KG1 (cell line): Measurements from ENCODE around the gene VPS45.
A peak's percentile ranks its signal among the peaks of the same experiment; 100 is the strongest.
"Not testable (repeated sequence)": the region's sequence is repeated elsewhere in the genome, so short reads cannot be mapped to it uniquely, and the experiment has no call there.

Experiments used
- DNase-seq: peaks from one replicate; lab custom pipeline; 2025; lab: John Stamatoyannopoulos, UW

The VPS45 gene

DNA sequence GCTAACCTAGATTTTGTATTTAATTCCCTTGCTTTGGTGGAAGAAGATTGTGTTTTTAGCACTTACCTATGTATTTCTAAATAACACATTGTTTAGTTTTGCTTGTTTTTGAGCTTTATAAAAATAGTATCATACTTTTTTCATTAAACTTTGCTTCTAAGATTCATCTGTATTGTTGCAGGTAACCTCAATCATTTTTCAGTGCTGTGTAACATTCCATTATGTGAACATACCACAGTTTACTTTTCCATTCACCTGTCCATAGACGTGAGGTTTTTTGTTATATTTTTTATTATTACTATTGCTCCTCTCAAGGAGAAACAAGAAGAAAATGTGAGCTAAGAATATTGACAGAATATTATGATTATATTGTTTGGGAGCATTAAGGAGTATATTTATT is 67.0 kb downstream of the VPS45 start:
- DNase-seq = no peak

DNA sequence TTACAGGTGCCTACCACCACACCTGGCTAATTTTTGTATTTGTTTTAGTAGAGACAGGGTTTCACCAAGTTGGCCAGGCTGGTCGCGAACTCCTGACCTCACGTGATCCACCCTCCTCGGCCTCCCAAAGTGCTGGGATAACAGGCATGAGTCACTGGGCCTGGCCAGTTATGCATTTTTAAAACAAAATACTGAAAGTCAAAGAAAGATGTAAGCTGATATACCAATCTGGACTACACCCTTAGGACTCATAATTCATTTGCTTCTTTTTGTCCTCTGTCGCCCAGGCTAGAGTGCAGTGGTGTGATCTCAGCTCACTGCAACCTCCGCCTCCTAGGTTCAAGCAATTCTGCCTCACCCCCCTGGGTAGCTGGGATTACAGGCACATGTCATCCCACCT is 67.8 kb downstream of the VPS45 start:
- not testable (repeated sequence) for DNase-seq

DNA sequence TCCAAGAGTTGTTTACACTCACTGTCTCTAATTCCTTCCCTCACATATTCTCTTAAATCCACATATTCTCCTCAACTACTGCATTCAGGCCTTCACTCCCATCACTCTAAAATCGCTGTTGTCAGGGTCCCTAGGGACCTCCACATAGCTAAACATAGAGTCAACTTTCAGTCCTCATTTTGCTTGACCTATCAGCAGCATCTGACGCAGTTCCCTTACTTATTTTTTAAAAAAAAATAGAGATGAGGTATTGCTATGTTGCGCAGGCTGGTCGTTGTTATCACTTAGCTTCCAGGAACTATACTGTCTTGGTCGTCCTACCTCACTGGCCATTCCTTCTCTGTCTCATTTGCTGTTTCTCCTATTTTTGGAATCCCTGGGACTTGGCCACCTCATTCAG is 70.5 kb downstream of the VPS45 start:
- DNase-seq = no peak

DNA sequence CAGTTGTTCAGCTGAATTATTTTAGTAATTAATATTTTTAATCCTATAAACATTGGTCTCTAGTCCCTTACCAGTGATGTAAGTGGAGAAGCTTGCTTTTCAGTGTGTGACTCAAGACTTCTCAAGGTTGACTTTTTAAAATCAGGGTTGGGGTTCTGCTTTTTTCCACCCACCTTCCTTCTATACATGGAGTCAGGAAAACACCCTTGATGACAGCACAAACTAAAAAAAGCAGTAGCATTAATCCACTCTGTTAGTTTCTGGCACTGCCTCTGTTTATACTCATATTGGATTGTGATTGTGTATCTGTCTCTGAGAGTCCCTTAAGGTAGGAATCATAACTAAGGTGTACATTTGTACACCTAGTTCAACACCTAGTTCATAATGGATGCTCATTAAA is 73.9 kb downstream of the VPS45 start:
- DNase-seq = no peak

DNA sequence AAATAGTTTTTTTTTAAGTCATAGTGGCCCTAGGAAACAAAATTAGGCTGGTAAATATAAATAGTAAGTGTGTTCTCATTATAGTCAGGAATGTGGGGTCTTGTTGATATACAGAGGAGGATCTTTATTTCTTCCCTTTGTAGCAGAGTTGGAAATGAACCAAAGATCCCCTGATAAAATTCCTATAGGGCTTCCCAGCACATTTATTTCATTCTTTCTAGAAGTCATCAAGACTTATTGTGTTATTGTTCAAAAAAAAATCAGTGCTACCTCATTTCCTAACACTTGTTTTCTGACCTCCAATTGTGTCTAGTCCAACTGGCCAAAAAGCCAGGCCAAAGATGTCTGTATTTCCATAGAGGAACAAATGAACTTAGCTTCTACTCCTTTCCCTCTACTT is 74.5 kb downstream of the VPS45 start:
- DNase-seq = no peak

DNA sequence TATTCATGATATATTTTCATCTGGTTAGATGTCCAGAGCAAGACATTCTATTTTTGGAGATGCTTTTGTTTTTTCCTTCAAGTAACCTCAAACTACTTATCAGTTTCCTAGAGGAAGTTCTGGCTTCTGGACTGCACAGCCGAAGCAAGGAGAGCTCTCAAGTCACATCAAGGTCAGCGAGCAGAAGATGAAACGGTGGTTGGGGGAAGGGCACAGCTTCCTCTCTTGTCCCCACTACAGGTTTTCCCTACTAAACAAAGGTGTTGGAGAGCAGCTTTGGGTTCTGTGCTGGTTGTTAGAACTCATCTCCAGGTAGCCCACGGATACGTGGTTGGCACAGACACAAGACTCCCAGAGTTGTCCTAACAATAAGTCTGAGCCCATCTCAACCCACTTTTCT is 77.0 kb downstream of the VPS45 start:
- peak; percentile 29 for DNase-seq

DNA sequence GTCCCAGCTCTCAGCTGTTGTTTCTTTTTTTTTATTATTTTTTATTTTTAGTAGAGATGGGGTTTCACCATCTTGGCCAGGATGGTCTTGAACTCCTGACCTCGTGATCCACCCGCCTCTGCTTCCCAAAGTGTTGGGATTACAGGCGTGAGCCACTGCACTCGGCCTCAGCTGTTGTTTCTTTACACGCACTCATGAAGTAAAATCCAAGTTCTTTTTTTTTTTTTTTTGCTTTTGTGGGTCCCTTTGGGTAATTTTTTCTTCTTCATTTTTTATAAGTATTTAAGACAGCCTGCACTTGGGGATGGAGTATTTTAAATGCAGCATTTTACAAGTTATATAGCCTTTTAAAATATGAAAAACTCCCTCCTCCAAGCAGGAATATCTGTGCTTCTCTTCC is 78.4 kb downstream of the VPS45 start:
- not testable (repeated sequence) for DNase-seq

DNA sequence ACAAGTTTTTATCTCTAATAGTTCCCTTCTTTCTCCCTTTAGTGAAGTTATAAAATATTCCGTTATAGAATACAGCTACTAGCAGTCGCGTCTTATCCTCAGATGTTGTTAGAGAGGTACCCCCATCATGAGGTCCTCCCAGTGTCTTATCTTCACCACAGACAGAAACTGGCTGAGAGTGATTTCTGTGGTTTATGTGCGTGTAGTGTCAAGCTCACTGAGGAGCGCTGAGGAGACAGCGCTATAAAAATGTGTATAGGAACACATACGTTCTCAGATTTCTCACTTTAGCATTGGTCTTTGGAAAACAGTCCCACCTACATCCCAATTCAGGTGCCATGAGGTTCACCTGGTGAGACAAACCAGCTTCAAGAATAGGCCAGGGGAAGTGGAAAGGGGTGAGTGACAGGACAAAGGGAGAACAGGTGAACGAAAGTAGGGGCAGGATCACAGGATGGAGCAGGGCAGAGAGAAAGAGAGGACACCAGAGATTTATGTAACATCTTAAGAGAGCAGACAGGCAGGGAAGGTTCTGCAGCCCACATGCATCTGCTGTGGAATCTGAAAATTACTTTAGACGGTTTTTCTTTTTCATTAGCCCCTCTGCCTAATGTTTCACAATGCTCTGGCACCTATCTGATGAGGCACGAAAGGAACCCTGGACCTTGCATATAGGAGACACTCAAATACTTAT is 79.4 kb downstream of the VPS45 start:
- no peak for DNase-seq

DNA sequence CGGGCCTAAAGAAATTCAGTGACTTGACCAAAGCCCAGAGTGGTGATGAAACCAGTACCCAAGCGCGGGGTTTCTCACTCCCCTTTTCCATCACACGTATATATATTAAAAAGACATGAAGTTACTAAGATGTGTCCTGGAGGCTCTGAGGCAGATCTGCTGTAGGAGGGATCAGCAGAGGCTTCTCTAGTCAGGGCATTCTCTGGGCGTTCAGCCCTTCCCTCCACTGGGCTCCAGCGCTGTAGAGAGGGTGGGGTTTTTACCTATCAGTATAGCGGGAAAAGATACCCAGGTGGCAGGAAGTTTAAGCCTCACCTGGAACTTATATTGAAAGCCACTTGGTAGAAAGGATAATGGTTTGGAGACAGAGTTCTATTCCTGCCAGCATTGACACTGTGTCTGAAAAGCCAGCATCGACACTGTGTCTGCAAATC is 81.3 kb downstream of the VPS45 start:
- DNase-seq = peak; percentile 33

DNA sequence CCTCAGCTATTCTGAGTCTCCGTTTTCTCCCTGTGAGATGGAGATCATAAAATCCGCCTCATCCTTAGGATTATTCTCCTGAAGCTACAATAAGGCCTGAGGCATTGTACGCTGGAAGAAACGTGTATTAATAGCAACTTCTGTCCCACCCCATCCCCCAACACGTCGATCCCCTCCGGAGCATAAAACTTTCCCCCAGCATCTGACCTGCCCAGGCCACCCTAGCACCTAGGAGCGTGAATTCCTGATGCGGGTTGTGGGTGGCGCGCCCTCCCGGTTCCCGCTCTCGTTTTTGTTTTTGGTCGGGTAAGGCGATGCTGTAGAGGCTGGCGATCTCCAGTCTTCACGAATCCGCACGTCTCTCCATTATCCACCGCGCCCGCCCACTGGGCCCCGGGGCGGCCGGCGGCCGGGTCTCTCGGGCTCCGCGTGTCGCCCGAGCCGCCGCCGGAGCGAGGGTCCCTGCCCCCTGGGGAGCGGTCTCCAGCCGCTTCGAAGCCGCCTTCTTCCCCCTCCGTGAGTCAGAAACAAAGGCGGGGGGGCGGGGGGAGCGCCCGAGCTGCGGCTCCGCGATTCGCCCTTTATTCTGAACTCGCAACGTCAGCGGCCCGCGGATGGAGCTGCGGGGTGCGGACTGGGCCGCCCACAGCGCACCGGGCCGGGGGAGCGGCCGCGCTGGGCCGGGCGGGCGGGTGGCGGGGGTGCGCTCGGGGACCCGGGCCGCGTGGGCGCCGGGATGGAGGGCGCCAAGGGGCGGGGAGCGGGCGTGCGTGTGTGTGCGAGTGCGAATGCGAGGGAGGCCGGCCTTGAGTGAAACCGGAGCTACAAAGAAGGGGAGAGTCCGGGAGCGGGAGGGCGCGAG is 81.9 kb downstream of the VPS45 start, which contains the start of gene PLEKHO1:
PLEKHO1 (plus strand) TSS at position 646 of the 862 bp plus-strand sequence. CDS start 342 bp downstream, outside the sequence.
- DNase-seq = peak; percentile 33

DNA sequence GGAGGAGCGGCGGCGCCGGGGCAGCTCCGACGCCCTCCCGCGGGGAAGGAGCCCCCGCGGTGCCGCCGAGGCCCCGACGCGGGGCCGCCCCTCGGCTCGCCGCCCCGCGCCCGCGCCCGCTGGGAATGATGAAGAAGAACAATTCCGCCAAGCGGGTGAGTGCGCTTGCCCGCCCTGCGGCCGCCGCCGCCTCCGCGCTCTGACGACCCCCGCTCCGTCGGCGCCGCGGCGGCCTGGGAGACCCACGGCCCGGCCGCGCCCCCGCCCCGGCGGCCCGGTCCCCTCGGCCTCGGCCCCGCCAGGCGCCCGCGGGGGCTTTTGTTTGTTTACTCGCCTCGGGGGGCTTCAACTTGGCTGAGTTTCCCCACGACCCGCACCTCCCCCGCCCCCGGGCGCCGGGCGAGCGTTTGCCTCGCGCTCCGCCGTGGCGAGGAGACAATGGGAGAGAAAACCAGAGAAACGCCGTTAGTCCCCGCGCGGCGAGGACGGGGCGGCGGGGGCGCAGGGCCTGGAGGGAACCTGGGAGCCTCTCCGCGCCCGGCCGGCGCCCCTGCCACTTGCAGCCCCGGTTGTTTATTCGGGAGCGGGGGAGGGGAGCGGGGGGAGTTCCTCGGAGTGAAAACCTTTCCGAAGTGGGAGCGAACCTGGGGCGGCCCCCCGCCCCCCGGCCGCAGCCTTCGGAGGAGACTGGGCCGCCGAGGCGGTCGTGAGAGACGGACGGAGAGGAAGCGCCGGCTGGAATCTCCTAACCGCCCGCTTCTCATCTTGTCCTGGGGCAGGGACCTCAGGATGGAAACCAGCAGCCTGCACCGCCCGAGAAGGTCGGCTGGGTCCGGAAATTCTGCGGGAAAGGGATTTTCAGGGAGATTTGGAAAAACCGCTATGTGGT is 82.8 kb downstream of the VPS45 start:
- DNase-seq = no peak

DNA sequence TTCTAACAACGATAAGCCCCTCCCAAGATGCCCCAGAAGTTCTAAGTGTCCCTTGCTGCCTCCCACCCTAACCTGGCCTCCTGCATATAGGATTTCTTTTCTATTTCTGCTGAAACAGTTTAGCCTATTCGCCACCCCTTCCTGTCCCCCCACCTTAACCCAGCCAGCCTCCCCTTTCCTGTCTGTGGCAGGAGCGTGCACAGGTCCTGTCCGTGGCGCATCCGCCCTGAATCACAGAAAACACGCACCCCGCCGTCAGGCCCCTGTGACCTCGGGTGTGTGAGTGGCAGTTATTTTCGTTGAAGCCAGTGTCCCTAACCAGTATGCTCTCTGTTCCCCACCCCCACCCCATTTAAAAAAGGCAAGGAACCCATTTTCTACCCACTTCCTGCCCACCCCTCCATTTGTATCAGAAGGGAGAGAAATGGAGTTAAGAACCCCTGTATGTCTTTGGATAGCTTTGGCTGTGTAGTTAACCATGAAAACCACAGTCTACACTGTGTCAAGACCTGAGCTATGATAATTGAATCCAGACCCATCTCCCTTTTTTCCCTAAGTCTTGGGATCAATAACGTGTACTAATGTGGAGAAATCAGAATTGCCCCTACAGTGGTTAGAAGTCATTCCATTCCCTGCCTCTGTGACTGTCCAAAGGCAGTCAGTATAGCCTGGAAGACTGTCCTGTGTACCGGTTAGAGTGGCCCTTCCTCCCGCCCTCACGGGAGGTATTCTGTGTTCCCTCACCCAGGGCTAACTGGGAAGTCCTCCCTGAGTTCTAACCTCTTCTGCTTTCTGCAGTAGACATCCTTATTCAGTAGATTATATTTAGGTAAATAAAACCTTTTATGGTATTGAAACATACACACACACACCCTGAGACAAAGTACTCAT is 84.0 kb downstream of the VPS45 start:
- peak; percentile 72 for DNase-seq

DNA sequence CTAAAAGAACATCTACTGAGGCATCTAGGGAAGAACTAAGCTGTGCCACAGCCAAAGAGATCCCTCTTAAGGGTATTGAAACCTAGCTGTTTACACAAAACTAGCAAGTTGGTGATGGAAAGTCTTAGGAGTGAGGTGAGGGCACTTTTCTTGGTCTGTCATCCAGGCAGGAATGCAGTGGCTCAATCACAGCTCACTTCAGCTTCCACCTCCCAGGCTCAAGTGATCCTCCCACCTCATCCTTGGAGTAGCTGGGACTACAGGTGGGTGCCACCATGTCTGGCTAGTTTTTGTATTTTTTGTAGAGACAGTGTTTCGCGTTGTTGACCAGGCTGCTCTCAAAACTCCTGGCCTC is 84.6 kb downstream of the VPS45 start:
- DNase-seq = no peak

DNA sequence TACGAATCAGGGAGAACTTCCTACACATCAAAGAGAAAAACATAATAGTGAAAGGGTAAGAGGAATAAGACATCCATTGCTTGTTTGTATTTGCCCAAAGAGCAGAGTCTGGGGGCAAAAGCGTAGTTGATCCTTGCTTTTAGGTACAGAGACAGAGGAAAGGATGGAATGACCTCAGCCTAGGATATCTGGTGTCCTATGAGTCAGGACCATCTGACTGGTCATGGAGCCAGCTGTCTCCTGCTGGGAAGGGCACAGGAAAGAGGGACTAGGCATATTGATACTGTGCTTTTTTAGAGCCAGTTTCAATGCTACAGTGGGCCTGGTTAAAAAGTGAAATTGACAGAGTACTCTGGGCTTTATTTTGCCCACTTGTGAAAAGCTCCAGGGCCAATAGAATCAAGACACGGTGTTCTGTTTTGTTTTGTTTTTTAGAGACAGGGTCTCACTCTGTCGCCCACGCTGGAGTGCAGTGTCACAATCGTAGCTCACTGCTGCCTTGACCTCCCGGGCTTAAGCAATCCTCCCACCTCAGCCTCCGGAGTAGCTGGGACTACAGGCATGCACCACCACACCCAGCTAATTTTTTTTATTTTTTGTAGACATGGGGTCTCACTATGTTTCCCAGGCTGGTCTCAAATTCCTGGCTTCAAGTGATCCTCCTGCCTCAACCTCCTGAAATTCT is 85.3 kb downstream of the VPS45 start:
- DNase-seq = no peak

DNA sequence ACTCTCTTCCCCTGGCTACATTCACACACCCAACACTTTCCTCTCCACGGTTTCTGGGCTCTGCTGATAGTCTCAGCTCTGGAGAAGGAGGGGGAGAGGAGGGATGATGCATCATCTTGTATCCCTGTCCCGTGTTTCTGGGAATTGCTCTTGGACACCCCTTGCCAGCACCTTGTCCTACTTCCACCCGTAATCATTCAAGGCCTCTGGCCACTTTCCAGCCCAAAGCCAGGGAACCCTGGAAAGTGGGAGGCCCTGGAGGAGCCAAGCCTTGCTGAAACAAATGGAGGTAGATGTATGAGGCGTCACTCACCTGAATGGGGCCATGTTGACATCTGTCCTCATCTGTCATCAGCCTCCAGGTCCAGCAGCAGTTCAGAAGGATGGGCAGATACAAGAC is 86.6 kb downstream of the VPS45 start:
- DNase-seq = no peak

DNA sequence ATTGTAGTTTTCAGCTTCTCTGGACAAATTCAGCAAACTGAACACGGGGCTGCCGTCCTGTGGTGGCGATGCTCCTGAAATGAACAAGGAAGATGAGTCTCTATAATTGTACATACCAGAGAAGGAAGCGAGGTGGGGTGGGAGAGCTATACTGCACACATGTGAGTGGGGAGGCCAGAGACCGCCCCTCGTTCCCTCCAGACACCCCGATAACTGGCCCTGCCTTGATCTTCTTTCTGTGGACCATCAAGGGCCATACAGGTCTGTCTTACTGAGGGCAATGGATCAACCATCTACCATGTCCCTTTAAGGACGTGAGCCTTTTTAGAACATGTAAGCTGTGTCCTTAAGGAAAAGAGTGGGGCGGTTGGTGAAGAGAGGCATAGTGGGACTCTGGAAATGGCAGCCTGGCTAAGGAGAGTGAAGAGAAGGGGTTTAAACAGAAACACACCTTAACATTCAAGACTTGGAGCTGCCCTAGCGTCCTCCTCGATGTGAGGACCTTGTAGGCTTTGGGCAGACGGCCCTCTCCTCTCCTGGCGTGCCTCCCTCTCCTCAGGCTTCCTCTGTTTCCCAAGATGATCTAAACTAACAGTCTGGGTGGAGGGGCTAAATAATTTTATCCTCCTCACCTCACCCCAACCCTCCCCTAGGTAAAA is 88.0 kb downstream of the VPS45 start:
- DNase-seq = no peak

DNA sequence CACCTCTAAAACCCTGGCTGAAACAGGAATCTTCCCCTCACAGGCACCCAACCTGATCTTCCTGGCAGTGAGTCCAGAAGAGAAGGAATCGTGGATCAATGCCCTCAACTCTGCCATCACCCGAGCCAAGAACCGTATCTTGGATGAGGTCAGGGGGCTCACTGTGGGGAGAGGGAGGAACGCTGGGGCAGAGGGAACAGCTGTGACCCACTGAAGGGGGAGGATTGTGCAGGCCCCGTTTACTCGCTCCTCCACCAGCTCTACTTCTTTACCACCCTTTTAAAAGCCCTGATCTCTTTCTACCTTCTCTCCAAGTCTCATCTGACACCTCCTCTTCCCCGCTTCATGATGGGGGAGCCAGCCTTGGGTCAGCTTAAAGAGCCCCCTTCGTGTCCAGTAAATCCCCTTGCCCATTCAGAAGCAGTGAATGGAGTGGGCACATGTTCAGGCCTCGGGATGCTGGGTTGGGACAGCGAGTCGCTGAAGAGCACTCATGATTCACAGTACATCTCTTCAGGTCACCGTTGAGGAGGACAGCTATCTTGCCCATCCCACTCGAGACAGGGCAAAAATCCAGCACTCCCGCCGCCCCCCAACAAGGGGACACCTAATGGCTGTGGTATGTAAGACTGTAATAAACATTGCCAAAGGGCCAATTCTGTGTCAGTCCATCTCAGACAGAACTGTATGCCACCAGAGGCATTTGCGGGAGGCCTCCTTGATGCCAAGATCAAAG is 89.5 kb downstream of the VPS45 start:
- DNase-seq = no peak

DNA sequence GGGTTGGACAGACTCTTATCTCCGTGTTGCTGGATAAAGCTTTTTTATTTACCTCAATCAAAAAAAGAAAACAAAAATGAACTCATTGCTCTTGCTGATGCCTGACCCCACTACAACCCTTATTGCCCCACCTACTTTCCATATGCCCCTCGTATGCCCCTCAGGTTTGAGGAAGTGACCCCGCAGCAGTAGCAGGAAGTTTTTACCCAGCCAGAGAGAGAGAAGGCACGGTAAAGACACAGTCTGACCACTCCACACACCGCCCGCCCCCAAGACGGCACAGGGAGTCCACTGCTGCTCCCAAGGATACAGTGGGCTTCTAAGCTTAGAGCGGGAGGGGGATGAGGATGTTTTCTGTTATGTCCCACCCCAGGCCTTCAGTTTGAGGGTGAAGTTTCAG is 92.0 kb downstream of the VPS45 start:
- DNase-seq = peak; percentile 28

DNA sequence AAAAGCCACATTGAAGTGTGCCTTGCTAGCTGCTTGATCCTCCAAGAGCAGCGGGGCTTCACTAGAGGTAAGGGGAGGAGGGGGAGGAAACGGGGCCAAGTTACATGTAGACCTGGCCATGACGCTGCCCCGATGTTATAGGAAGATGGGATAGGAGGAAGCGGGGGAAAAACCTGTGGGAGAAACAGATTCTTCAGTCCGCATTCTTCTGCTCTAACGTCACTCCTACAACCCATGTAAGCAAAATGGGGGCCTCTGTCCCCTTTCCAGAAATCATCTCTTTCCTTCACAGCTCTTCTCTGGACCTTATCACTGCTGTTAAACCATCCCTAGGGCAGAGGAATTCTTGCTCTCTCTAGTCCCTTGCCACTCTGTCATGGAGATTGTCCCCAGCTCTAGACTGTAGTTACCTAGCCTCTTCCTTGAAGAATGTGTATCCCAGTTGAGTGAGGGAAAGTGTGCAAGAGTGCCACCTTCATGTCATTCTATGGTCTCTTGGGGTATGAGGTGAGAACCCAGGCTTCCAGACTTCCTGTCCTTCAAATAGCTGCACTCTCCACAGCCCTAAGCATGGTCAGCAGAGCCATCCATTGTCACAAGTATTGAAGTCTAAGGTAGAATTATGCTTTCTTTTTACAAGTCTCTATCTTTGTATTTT is 93.5 kb downstream of the VPS45 start:
- DNase-seq = no peak
